Ascending aorta (tissue), 2 donors: ENCODE measurements around the gene CD70. TPM values are rescaled to one million over a fixed set of nuclear protein-coding genes. Genes with fewer than 3 reads are reported as not detected.
"Not testable (repeated sequence)": the region's sequence is repeated elsewhere in the genome, so short reads cannot be mapped to it uniquely, and the experiment has no call there.

Experiments used
- DNase-seq, 2 donors: peaks; one replicate each; pipeline ENCODE4 v3.0.0-alpha.2; 2019; ENCODE audit warnings: low spot score in 2 of 2
- H3K27ac ChIP-seq, 2 donors: fragments of 200-600 bp; sonication (generic); one replicate each; pipeline ENCODE4 v1.5.1; 2016 to 2017; ENCODE audit warnings: mild to moderate bottlenecking in 1 of 2
- H3K27me3 ChIP-seq: fragments of 200-600 bp; sonication (generic); one replicate; pipeline ENCODE4 v1.5.1; 2017
- H3K36me3 ChIP-seq, 2 donors: fragments of 200-600 bp; sonication (generic); one replicate each; pipeline ENCODE4 v1.5.1; 2016
- H3K4me1 ChIP-seq, 2 donors: fragments of 200-600 bp; sonication (generic); one replicate each; pipeline ENCODE4 v1.5.1; 2016 to 2017; ENCODE audit warnings: mild to moderate bottlenecking in 1 of 2
- H3K4me3 ChIP-seq, 2 donors: fragments of 200-600 bp; sonication (generic); one replicate each; pipeline ENCODE4 v1.5.1; 2016 to 2017; ENCODE audit warnings: mild to moderate bottlenecking in 1 of 2
- H3K9me3 ChIP-seq, 2 donors: fragments of 200-600 bp; sonication (generic); one replicate each; pipeline ENCODE4 v1.5.1; 2016
- intact Hi-C: fragments of 100-400 bp; cut with DNase I; formaldehyde crosslinking; loops from one replicate; pipeline ENCODE4 v1.15.1; 2023
- total RNA-seq: library from RNA; depleted of rRNA; stranded (reverse); fragments of >200 nt; gene quantifications from one replicate; pipeline ENCODE4 v1.1.0, GENCODE V29; 2016
- TF ChIP-seq, protein P1 (sequence below), 3 experiments: fragments of 200-600 bp in 2 of 3; fragments of 450-650 bp in 1 of 3; sonication (generic) in 2 of 3; IDR thresholded peaks; one replicate each; pipeline ENCODE4 v1.5.1; 2016 to 2019; ENCODE audit warnings: antibody characterized with exemption in 3 of 3, mild to moderate bottlenecking in 1 of 3, moderate library complexity in 1 of 3

Gene CD70
- total RNA-seq, 1 donor from 2014 or later, result not detected

DNA sequence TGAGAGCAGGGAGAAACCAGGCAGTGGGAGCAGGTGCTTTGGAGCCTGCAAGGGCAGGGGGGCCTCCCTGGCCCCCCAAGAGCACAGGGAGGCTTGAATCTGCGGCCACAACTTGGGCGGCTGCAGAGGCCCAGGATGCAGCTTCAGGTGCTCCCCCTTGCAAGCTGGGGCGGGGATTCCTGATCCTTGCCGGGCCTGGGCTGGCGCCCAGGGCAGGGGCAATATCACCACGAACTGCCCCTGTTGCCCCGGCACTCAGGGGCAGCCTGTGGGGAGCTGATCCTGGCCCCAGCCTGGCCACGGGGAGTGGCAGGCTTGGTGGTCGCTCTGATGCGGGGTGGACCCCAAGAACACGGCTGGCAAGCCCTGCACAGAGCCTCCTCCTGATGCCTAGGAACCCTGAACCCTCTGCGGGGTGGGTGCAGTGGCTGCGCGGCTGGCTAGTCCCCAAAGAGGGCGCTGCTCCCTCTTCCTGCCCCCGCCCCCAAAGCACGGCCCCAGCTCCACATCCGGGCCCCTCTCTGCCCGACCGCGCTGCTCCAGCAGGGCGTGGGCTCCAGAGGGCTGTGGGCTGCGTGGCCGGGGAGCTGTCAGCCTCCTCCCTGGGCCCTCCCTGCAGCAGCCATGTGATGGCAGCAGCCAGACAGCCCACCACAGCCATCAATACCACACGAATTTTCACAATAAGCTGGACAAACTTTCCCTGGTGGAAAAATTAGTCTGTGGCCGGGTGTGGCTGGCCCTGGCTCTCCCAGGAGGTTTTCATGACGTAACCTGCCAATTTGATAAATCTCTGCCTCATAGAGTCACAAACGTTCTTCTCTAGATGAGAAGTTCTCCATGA is 39.1 kb downstream of the CD70 start:
- intact Hi-C loops, result no loop called here
- H3K27ac ChIP-seq, result no peak overlapping the region
- no peak overlapping the region for H3K4me3 ChIP-seq

DNA sequence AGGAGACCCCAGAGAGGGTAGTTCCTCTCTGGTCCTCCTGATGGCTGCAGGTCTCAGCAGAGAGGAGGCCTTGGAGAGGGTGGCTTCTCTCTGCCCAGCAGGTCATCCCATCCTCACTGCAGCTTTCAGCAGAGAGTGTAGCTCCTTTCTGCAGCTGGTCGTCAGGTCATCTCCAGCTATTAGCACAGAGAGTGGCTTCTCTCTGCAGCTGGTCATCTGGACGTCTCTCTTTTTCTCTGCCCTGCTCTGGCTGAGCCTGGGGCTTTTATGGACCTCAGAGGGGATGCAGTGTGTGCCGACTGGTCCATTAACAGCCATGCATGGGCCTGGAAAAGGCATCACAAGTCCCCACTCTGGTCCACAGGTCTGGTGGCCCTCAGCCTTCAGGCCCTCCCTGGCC is 39.9 kb downstream of the CD70 start:
- Histone ChIP-seq H3K27me3 (no peaks in the 10 kb centered on the region), H3K36me3 (no peaks in the 10 kb centered on the region), H3K9me3 (no peaks in the 10 kb centered on the region), H3K4me3 (no peak overlapping the region), H3K4me1 (no peaks in the 10 kb centered on the region), H3K27ac (no peak overlapping the region)
- DNase-seq, result no peak
- intact Hi-C loops, result no loop called here
- TF ChIP-seq, protein P1, sequence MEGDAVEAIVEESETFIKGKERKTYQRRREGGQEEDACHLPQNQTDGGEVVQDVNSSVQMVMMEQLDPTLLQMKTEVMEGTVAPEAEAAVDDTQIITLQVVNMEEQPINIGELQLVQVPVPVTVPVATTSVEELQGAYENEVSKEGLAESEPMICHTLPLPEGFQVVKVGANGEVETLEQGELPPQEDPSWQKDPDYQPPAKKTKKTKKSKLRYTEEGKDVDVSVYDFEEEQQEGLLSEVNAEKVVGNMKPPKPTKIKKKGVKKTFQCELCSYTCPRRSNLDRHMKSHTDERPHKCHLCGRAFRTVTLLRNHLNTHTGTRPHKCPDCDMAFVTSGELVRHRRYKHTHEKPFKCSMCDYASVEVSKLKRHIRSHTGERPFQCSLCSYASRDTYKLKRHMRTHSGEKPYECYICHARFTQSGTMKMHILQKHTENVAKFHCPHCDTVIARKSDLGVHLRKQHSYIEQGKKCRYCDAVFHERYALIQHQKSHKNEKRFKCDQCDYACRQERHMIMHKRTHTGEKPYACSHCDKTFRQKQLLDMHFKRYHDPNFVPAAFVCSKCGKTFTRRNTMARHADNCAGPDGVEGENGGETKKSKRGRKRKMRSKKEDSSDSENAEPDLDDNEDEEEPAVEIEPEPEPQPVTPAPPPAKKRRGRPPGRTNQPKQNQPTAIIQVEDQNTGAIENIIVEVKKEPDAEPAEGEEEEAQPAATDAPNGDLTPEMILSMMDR (IDR thresholded peaks at IDR 0.05), result no peak

More for the DNA sequence above, 39.1 kb downstream of the CD70 start:
- Histone ChIP-seq H3K27me3 (no peaks in the 10 kb centered on the region), H3K9me3 (no peaks in the 10 kb centered on the region), H3K4me1 (no peaks in the 10 kb centered on the region), H3K36me3 (no peaks in the 10 kb centered on the region)
- DNase-seq, result no peak
- TF ChIP-seq, protein P1 (IDR thresholded peaks at IDR 0.05), result no peak

DNA sequence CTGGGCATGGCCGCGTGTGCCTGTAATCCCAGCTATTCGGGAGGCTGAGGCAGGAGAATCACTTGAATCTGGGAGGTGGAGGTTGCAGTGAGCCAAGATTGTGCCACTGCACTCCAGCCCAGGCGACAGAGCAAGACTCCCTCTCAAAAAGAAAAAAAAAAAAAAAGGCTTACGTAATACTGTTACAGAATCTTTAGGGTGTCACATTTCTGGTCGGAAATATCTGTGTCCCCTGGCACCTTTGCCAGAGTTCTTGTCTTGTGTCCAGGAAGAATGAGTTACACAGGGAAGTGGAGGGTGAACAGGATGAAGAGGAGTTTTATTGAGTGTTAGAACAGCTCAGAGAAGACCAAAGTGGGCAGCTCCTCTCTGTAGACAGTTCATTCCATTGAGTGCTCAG is 40.3 kb downstream of the CD70 start:
- H3K27ac ChIP-seq, DNase-seq, H3K9me3 ChIP-seq, intact Hi-C loops, H3K4me3 ChIP-seq, H3K36me3 ChIP-seq, H3K4me1 ChIP-seq, H3K27me3 ChIP-seq: not testable (repeated sequence)

DNA sequence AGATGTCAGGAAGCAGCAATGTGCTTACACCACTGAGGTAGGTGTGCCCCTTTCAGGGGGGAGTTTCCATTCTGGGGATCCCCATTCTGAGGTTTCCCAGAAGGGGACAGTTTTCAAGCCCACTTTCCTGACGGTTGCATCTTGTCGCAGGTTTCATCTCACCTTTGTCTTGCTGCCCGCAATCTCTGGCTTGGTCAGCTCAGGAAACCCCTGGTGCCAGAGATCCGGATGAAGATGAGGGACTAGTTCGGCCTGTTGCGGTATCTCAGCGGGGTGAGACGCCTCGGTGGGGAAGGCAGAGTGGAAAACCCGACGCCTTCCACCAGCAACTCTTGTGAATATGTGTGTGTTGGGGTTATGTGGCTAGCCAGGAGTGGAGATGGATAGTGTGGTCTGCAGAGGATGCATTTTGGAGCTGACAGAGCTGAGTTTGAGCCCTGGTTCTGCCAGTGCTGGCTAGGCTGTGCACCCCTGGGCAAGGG is 47.0 kb downstream of the CD70 start:
- H3K27me3 ChIP-seq, result no peaks in the 10 kb centered on the region
- H3K27ac ChIP-seq, result no peak overlapping the region
- TF ChIP-seq, protein P1 (IDR thresholded peaks at IDR 0.05), result no peak
- H3K4me1 ChIP-seq, result no peaks in the 10 kb centered on the region
- intact Hi-C loops, result no loop called here
- H3K36me3 ChIP-seq, result no peaks in the 10 kb centered on the region
- no peak overlapping the region for H3K4me3 ChIP-seq
- no peaks in the 10 kb centered on the region for H3K9me3 ChIP-seq
- no peak for DNase-seq

DNA sequence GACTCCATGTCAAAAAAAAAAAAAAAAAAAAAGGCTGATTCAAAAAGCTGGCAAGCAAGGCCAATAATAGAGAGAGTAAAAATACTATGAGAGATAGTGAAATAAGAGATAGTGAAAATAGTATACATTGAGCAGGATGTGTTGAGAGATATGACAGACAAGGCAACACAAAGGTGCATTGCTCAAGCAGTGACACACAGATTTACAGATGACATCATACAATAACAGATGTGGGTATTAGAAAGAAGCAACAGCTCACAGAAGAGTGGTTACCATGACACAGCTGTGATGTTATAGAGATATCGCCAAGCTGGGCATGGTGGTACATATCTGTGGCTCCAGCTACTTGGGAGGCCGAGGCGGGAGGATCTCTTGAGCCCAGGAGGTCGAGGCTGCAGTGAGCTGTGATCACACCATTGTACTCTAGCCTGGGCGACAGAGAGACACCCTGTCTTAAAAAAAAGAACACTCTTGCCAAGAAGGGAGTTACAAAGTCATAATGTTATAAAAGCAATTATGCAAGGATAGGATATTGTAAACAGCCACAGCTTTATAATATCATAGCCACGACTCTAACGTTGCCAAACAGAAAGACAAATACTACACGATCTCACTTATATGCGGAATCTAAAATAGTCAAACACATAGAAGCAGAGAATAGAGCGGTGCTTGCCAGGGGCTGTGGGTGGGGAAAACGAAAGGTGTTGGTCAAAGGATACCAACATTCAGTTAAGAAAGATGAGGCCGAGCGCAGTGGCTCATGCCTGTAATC is 49.8 kb downstream of the CD70 start:
- Histone ChIP-seq H3K4me3 (no peak overlapping the region), H3K9me3 (no peaks in the 10 kb centered on the region), H3K4me1 (no peaks in the 10 kb centered on the region), H3K27me3 (no peaks in the 10 kb centered on the region), H3K27ac (no peak overlapping the region), H3K36me3 (no peaks in the 10 kb centered on the region)
- TF ChIP-seq, protein P1 (IDR thresholded peaks at IDR 0.05), result no peak
- intact Hi-C loops, result no loop called here
- no peak for DNase-seq

DNA sequence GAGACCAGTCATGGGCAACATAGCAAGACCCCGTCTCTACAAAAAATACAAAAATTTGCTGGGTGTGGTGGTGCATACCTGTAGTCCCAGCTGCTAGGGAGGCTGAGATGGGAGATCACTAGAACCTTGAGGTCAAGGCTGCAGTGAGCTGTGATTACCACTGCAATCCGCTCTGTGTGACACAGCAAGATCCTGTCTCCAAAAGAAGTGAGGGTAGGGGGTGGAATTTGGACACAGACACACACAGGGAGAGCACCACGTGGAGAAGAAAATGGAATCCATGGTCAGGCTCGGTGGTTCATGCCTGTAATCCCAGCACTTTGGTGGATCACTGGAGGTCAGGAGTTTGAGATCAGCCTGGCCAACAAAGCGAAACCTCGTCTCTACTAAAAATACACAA is 51.4 kb downstream of the CD70 start:
- no peak overlapping the region for H3K4me3 ChIP-seq
- intact Hi-C loops, result no loop called here
- H3K4me1 ChIP-seq, result no peaks in the 10 kb centered on the region
- H3K27ac ChIP-seq, result no peak overlapping the region
- no peaks in the 10 kb centered on the region for H3K27me3 ChIP-seq
- H3K9me3 ChIP-seq, result no peaks in the 10 kb centered on the region
- TF ChIP-seq, protein P1 (IDR thresholded peaks at IDR 0.05), result no peak
- no peak for DNase-seq
- no peaks in the 10 kb centered on the region for H3K36me3 ChIP-seq
